Embryonic facial prominence (tissue), 1 donor: ENCODE data around the gene POLE3.
"Not testable (repeated sequence)": the region's sequence is repeated elsewhere in the genome, so short reads cannot be mapped to it uniquely, and the experiment has no call there.

Experiments used
- DNase-seq: peaks from one replicate; pipeline ENCODE4 v3.0.0-alpha.2; 2016; ENCODE audit errors: extremely low spot score

Gene POLE3

DNA sequence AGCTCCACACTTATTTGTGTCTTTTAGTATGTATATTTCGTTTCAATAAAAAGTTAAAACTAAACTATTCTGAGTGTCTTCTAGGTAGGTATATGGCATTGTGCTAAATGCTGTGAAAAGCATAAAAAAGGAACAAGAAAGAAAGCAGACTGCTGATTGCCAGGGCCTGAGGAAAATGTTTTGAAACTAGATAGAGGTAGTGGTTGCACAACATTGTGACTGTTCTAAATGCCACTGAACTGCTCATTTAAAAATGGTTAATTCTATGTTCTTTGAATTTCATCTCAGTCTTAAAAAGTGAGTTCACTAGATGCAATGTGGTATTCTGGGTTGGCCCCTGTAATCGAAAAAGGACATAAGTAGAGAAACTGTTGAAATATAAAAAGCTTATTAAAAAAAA, 6.8 kb downstream of the POLE3 start:
- no peak for DNase-seq

GRCh38 chr9:113401027-113401792, 9.3 kb downstream of the POLE3 start, which contains the start of gene ALAD:
Gene ALAD (minus strand): TSS chr9:113401284. CDS start chr9:113393559, 7,725 bp downstream.
- DNase-seq: peak; percentile 95

GRCh38 chr9:113399646-113400200, 10.8 kb downstream of the POLE3 start:
- no peak for DNase-seq

- no peak for DNase-seq
Observed at GRCh38 chr9:113398796-113399195, 11.7 kb downstream of the POLE3 start.

- DNase-seq: no peak
Observed at GRCh38 chr9:113397203-113397631, 13.3 kb downstream of the POLE3 start.

- no peak for DNase-seq
Observed at GRCh38 chr9:113395000-113395861, 15.2 kb downstream of the POLE3 start.

DNA sequence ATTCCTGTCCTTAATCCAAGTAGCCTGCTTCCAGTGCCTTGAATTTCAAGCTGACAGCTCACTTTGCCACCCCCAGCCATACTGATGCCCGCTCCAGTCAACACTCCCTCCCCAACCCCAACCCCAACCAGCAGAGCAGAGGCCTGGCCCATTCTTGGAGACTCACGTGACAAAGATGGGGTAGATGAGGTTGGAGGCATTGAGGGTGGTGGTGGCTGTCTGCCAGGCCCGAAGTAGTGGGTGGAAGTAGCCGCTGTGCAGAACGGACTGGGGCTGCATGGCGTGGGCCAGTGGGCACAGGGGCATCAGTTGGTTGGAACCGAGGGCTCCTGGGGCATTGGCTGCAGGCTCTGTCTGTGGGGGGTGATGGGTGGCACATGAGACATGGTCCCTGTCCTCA, 17.2 kb downstream of the POLE3 start:
- no peak for DNase-seq

- no peak for DNase-seq
Observed at GRCh38 chr9:113391917-113392316, 18.6 kb downstream of the POLE3 start.

GRCh38 chr9:113390192-113390960, 20.1 kb downstream of the POLE3 start:
- no peak for DNase-seq

DNA sequence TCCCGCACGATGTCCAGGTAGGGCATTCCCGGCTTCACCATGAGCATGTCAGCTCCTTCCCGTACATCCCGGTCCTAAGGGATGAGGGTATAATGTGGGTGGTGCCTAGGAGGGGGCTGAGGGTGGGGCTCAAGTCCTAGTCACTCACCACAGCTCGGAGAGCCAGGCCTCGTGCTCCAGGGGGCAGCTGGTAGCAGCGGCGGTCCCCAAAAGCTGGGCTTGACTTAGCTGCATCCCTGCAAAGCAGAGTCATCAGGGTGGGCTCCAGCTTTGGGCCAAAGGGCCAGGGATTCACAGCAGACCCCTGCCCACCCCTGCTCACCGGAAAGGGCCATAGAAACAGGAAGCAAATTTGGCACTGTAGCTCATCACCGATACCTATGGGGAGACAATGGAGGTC, 21.0 kb downstream of the POLE3 start:
- no peak for DNase-seq

DNA sequence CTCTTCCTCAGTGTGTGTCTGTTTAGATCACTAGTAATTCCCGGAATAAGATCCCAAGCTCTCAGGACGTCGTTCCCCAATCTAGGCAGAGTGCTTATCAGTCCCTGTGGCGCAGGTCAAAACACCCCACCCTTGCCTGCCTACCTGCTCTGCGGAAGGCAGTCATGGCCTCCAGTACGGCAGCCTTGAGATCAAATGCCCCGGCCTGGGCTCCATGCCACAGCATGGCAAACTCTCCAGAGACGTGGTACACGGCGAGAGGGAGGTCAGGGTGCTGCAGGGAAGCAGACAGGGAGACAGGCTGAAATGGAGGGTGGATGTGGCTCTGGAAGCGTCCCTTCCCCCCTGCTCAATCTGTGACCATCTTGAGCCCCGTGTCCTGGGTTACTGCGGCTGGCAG, 21.6 kb downstream of the POLE3 start:
- no peak for DNase-seq

DNA sequence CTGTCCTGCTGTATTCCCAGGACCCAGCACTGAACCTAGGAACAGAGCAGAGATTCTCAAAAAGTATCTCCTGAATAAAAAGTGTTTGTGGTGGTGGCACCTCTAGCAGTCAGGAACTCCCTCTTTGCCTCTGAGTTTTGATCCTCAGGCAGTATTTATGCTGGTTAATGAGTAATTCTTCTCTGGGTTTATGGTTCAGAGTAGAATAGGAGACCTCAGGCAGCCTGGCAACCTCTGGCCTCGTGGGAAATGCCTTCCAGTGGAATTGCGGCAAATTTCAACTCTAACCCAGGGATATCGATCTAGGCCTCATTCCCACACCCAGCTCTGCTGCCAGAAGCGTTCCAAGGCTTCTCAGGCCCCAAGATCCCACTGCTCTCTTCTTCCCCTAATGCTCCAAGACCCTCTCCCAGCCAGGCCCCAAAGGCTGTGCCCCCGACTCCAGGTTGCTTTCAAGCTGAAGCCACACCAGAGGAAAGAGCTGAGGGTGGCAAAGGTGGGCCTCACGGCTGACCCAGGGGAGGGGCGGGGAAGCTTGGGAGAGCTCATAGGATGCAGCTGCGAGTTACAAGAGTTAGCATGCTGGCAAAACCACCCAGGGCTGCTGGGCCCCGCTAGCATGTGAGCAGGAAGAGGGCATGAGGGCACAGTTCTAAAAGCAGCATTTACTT, 22.8 kb downstream of the POLE3 start:
- no peak for DNase-seq

DNA sequence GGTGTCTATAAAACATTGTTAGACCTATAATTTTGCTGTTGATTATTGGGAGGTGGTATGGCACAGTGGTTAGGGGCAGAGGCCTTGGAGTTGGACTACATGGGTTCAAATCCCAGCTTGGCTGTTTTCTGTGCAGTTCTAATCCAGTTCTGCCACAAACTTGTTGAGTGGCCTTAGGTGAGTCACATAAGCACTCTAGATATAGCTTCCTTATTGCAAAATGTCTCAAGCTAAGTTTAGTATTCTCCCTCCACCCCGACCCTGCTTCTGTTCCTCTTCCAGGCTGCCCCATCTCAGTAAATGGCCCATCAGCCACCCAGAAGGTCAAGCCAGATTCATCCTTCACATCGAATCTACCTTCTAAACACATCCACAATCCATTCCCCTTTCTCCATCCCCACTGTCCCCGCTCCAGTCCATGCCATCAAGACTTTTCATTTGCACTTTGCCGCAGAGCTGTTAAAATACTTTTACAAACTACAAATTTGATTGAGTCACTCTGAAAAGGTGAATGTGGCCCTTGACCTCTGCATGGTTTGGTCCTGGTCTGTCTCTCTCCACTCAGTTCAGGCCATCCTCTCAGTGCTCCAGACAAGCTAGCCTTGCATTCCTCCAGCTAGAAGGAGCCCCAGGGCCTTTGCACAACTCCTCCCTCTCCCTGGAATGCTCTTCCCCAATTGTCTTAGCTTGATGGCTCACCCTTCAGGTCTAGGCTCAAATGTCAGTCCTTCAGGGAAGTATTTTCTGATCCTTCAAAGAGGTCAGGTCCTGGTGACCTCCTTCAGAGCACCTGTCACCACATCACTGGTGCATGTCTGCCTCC, 23.7 kb downstream of the POLE3 start:
- DNase-seq: no peak

DNA sequence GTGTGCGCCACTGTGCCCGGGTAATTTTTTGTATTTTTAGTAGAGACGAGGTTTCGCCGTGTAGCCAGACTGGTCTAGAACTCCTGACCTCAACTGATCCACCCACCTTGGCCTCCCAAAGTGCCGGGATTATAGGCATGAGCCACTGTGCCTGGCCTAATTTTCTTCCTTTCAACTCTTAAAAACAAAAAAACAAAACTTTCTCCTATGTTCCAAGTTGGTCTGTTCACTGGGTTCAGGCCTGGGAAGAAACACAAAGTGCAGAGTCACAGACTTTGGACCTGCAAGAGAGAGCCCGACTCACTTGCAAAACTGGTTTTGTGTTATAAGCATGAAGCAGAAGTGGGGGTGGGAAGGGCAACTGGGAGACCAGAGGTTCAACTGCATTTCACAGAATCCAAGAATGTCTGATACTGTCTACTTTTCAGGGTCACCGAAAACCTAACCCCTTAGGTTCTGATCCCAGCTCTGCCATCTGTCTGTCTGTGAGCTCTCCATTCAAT, 28.5 kb downstream of the POLE3 start:
- no peak for DNase-seq

DNA sequence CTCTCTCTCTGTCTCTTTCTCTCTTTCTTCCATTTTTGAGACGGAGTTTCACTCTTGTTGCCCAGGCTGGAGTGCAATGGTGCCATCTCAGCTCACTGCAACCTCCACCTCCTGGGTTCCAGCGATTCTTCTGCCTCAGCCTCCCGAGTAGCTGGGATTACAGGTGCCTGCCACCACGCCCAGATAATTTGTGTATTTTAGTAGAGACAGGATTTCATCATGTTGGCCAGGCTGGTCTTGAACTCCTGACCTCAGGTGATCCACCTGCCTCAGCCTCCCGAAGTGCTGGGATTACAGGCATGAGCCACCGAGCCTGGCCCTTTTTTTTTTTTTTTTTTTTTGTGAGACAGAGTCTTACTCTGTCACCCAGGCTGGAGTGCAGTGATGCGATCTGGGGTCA, 29.0 kb downstream of the POLE3 start:
- not testable (repeated sequence) for DNase-seq

GRCh38 chr9:113380869-113381378, 29.6 kb downstream of the POLE3 start:
- no peak for DNase-seq

DNA sequence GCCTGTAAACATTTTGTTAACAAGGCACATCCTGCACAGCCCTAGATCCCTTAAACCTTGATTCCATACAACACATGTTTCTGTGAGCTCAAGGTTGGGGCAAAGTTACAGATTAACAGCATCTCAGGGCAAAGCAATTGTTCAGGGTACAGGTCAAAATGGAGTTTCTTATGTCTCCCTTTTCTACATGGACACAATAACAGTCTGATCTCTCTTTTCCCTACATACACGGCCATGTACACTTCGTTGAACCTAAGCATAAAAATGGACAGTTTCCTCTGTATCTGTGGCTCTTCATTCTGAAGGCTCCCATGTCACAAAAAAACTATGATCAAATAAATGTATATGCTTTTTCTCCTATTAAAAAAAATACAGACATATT, 30.7 kb downstream of the POLE3 start:
- not testable (repeated sequence) for DNase-seq

GRCh38 chr9:113379094-113379828, 31.2 kb downstream of the POLE3 start:
- DNase-seq: not testable (repeated sequence)
